Neural cell (in vitro differentiated cells): ENCODE measurements around the gene MT3. TPM values are rescaled to one million over a fixed set of nuclear protein-coding genes. Genes with fewer than 3 reads are reported as not detected.
"Not testable (repeated sequence)": the region's sequence is repeated elsewhere in the genome, so short reads cannot be mapped to it uniquely, and the experiment has no call there.

Experiments used
- H2AFZ ChIP-seq: fragments of 200-600, 300-800 bp; sonication (generic), shearing (Covaris generic); 2 replicates; pipeline ENCODE4 v1.6.0; 2014; ENCODE audit warnings: low read depth, mild to moderate bottlenecking, antibody characterized with exemption, low read length, moderate library complexity
- H3F3A ChIP-seq: fragments of 200-600 bp; shearing (Covaris generic); 2 replicates; pipeline ENCODE4 v1.6.1; 2016; ENCODE audit warnings: mild to moderate bottlenecking, moderate library complexity, mixed read lengths, antibody characterized with exemption, low read length; ENCODE audit not compliant: insufficient read depth, poor library complexity, severe bottlenecking
- H3K27ac ChIP-seq: fragments of 200-600, 300-800 bp; sonication (generic), shearing (Covaris generic); 2 replicates; pipeline ENCODE4 v1.5.1; 2014; ENCODE audit warnings: mild to moderate bottlenecking, low read length, moderate library complexity
- H3K27me3 ChIP-seq: fragments of 300-800, 200-600 bp; sonication (generic), shearing (Covaris generic); 2 replicates; pipeline ENCODE4 v1.6.0; 2014; ENCODE audit warnings: mild to moderate bottlenecking, low read depth, low read length, moderate library complexity; ENCODE audit not compliant: insufficient read depth
- H3K36me3 ChIP-seq: fragments of 300-800, 200-600 bp; sonication (generic), shearing (Covaris generic); 2 replicates; pipeline ENCODE4 v1.5.1; 2014; ENCODE audit warnings: mild to moderate bottlenecking, antibody characterized with exemption, low read length, moderate library complexity; ENCODE audit not compliant: insufficient read depth
- H3K4me2 ChIP-seq: fragments of 300-800, 200-600 bp; sonication (generic), shearing (Covaris generic); 2 replicates; pipeline ENCODE4 v1.6.0; 2014; ENCODE audit warnings: mild to moderate bottlenecking, low read length
- H3K4me3 ChIP-seq: fragments of 300-800, 200-600 bp; sonication (generic), shearing (Covaris generic); 2 replicates; pipeline ENCODE4 v1.5.1; 2014; ENCODE audit warnings: mild to moderate bottlenecking, low read length, moderate library complexity
- H3K79me2 ChIP-seq: fragments of 200-600 bp; shearing (Covaris generic); replicated peaks from 2 replicates; pipeline ENCODE4 v1.6.0; 2014; ENCODE audit warnings: mild to moderate bottlenecking, low read length, moderate library complexity; ENCODE audit not compliant: insufficient read depth
- H3K9ac ChIP-seq: fragments of 300-800, 200-600 bp; sonication (generic), shearing (Covaris generic); 2 replicates; pipeline ENCODE4 v1.6.1; 2016; ENCODE audit warnings: mild to moderate bottlenecking, low read length, mixed read lengths
- H3K9me2 ChIP-seq: fragments of 200-600 bp; shearing (Covaris generic); 2 replicates; pipeline ENCODE4 v1.6.1; 2016; ENCODE audit warnings: mild to moderate bottlenecking, low read length, mixed read lengths; ENCODE audit not compliant: insufficient read depth
- H3K9me3 ChIP-seq: fragments of 200-600, 300-800 bp; sonication (generic), shearing (Covaris generic); 2 replicates; pipeline ENCODE4 v1.6.1; 2016; ENCODE audit warnings: mild to moderate bottlenecking, mixed run types, low read length, moderate library complexity, mixed read lengths
- H4K20me1 ChIP-seq: fragments of 200-600 bp; shearing (Covaris generic); 2 replicates; pipeline ENCODE4 v1.6.1; 2016; ENCODE audit warnings: mild to moderate bottlenecking, mixed run types; ENCODE audit not compliant: insufficient read depth
- CTCF ChIP-seq: fragments of 450-650 bp; IDR thresholded peaks from 2 replicates; pipeline ENCODE4 v1.5.1; 2014; ENCODE audit warnings: antibody characterized with exemption, mild to moderate bottlenecking, moderate library complexity; ENCODE audit not compliant: poor library complexity, severe bottlenecking
- EP300 ChIP-seq: fragments of 450-650 bp; conservative IDR thresholded peaks from 2 replicates; pipeline ENCODE4 v1.6.1; 2014; ENCODE audit warnings: antibody characterized with exemption, mild to moderate bottlenecking, moderate library complexity; ENCODE audit not compliant: poor library complexity, severe bottlenecking
- EZH2 ChIP-seq: fragments of 200-600, 300-800 bp; shearing (Covaris generic), sonication (generic); IDR thresholded peaks from 2 replicates; pipeline ENCODE4 v1.6.1; 2014; ENCODE audit warnings: antibody characterized with exemption, low read length, borderline replicate concordance, mild to moderate bottlenecking; ENCODE audit not compliant: insufficient read depth, poor library complexity, severe bottlenecking
- MXI1 ChIP-seq: fragments of 450-650 bp; conservative IDR thresholded peaks from 2 replicates; pipeline ENCODE4 v1.6.1; 2014; ENCODE audit warnings: antibody characterized with exemption, mild to moderate bottlenecking; ENCODE audit not compliant: poor library complexity, severe bottlenecking
- POLR2AphosphoS5 ChIP-seq: IDR thresholded peaks from 2 replicates; pipeline ENCODE4 v1.6.1; 2012
- REST ChIP-seq: IDR thresholded peaks from 2 replicates; pipeline ENCODE4 v1.6.1; 2012; ENCODE audit warnings: borderline replicate concordance
- SMC3 ChIP-seq: fragments of 450-650 bp; conservative IDR thresholded peaks from 2 replicates; pipeline ENCODE4 v1.6.1; 2014; ENCODE audit warnings: antibody characterized with exemption, mild to moderate bottlenecking, moderate library complexity; ENCODE audit not compliant: poor library complexity
- TAF1 ChIP-seq: IDR thresholded peaks from 2 replicates; pipeline ENCODE4 v1.6.1; 2012; ENCODE audit warnings: low read depth
- polyA plus RNA-seq: library from polyadenylated mRNA; depleted of rRNA; stranded (reverse); fragments of >200 nt; gene quantifications from 2 replicates; pipeline ENCODE4 v1.2.3, GENCODE V29; 2014

MT3 gene
- polyA plus RNA-seq, 1 donor from 2014 or later: 1.9 TPM

- H3K9me3 ChIP-seq: no peaks in the 10 kb centered on the region
- no peak overlapping the region for H2AFZ ChIP-seq
- H3F3A ChIP-seq: no peaks in the 10 kb centered on the region
- H3K27ac ChIP-seq: no peak overlapping the region
- no peak for TF ChIP-seq MXI1
- TF ChIP-seq REST: no peak
- no peak for TF ChIP-seq EP300
- TF ChIP-seq TAF1: no peak
- TF ChIP-seq POLR2AphosphoS5: no peak
- no peaks in the 10 kb centered on the region for H3K36me3 ChIP-seq
- H3K9me2 ChIP-seq: no peaks in the 10 kb centered on the region
- no peak overlapping the region for H3K4me2 ChIP-seq
- H3K9ac ChIP-seq: no peak overlapping the region
- no peak overlapping the region for H3K4me3 ChIP-seq
- no peaks in the 10 kb centered on the region for H4K20me1 ChIP-seq
- no peaks in the 10 kb centered on the region for H3K79me2 ChIP-seq
- H3K27me3 ChIP-seq: peaks cover 70% of the 10 kb centered on the region
These were observed 31.1 kb downstream of the MT3 start for GRCh38 chr16:56620339-56620897.

- not testable (repeated sequence) for H3K36me3 ChIP-seq, H3K9ac ChIP-seq, H3K27ac ChIP-seq, H3F3A ChIP-seq, H3K79me2 ChIP-seq, H3K9me2 ChIP-seq, H2AFZ ChIP-seq, H4K20me1 ChIP-seq, H3K4me3 ChIP-seq, H3K4me2 ChIP-seq, H3K9me3 ChIP-seq
- H3K27me3 ChIP-seq: peaks cover 72% of the 10 kb centered on the region
These were observed 32.5 kb downstream of the MT3 start for GRCh38 chr16:56621665-56622445.

DNA sequence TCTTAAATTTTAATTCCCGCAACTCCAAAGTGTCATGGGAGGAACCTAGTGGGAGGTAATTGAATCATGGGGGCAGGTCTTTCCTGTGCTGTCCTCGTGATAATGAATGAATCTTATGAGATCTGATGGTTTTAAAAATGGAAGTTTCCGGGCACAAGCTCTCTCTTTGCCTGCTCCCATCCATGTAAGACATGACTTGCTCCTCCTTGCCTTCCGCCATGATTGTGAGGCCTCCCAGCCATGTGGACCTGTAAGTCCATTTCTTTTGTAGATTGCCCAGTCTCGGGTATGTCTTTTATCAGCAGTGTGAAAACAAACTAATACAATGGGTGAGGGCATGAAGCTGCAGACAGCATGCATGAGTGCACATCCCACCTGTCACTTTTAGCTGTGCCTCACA lies 33.9 kb downstream of the MT3 start:
- H3K36me3 ChIP-seq, H3K4me3 ChIP-seq, H3K4me2 ChIP-seq, H3F3A ChIP-seq, H3K9me2 ChIP-seq, H3K27ac ChIP-seq, H2AFZ ChIP-seq, H3K9me3 ChIP-seq, H4K20me1 ChIP-seq, H3K79me2 ChIP-seq, H3K9ac ChIP-seq: not testable (repeated sequence)
- peaks cover 69% of the 10 kb centered on the region for H3K27me3 ChIP-seq

GRCh38 chr16:56623637-56624036 lies 34.3 kb downstream of the MT3 start:
- H3F3A ChIP-seq: no peaks in the 10 kb centered on the region
- no peak overlapping the region for H2AFZ ChIP-seq
- no peaks in the 10 kb centered on the region for H4K20me1 ChIP-seq
- H3K9me2 ChIP-seq: no peaks in the 10 kb centered on the region
- H3K9ac ChIP-seq: no peak overlapping the region
- peaks cover 69% of the 10 kb centered on the region for H3K27me3 ChIP-seq
- no peak overlapping the region for H3K4me2 ChIP-seq
- no peak overlapping the region for H3K27ac ChIP-seq
- no peaks in the 10 kb centered on the region for H3K36me3 ChIP-seq
- H3K4me3 ChIP-seq: no peak overlapping the region
- H3K79me2 ChIP-seq: no peaks in the 10 kb centered on the region
- no peaks in the 10 kb centered on the region for H3K9me3 ChIP-seq
- TF ChIP-seq SMC3 (no peak), REST (no peak), MXI1 (no peak), CTCF (no peak), EP300 (no peak), EZH2 (no peak), TAF1 (no peak)
